ENCODE results near the gene ABCG1.

Gene ABCG1

DNA sequence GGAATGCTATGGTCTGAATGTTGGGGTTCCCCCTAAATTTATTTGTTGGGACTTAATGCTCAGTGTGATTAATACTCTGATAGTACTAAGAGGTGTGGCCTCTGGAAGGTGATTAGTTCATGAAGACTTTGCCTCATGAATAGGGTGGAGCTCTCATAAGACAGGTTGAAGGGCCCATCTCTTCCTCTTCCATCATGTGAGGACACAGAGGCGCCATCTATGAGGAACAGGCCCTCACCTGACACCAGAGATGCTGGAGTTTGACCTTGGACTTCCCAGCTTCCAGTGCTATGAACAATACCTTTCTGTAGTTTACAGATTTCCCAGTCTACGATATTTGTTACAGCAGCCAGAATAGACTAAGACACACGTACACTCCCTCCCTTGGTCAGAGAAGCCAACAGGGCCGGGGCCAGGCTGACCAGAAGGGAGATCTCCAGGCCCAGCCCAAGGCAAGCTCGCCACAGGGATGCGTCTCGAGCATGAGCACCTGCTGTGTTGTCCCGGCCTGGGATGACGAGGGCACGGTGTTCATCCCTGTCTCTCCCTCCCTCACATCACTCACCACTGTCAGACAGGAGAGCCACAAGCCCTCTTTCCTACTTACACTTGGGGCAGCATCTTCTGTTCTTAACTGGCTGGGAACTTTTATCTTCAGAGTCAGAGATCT is 4.7 kb upstream of the ABCG1 start:
- DNase-seq (ENCODE audit: low read depth), result no peak

GRCh38 chr21:42214921-42215320 is 4.0 kb upstream of the ABCG1 start:
- no peak for DNase-seq (ENCODE audit: low read depth)

DNA sequence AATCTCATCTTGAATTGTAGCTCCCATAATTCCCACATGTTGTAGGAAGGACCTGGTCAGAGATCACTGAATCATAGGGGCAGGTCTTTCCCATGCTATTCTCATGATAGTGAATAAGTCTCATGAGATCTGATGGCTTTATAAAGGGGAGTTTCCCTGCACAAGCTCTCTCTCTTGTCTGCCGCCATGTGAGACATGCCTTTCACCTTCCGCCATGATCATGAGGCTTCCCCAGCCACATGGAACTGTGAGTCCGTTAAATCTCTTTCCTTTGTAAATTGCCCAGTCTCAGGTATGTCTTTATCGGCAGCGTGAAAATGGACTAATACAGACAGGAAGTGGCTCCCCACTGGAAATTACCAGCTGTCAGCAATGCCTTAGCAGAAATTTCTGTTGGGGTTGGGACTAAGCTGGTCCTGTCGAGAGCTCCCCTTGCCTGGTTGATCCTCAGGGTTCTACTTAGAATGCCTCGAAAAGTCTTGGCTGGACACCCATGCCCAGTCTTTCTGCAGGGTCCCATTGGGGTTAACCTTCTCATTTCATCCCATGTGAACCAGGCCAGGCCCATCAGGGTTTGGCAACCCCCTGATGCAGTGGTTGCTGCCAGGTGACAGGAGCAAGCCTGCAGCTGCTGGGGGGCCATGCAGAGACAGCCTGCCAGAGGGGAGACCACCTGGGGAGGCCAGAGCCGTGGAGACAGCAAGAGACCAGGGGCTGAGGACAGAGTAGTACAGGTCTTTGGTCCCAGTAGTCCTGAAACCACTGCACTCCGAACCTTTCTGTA is 2.8 kb upstream of the ABCG1 start:
- no peak for DNase-seq (ENCODE audit: low read depth)

DNA sequence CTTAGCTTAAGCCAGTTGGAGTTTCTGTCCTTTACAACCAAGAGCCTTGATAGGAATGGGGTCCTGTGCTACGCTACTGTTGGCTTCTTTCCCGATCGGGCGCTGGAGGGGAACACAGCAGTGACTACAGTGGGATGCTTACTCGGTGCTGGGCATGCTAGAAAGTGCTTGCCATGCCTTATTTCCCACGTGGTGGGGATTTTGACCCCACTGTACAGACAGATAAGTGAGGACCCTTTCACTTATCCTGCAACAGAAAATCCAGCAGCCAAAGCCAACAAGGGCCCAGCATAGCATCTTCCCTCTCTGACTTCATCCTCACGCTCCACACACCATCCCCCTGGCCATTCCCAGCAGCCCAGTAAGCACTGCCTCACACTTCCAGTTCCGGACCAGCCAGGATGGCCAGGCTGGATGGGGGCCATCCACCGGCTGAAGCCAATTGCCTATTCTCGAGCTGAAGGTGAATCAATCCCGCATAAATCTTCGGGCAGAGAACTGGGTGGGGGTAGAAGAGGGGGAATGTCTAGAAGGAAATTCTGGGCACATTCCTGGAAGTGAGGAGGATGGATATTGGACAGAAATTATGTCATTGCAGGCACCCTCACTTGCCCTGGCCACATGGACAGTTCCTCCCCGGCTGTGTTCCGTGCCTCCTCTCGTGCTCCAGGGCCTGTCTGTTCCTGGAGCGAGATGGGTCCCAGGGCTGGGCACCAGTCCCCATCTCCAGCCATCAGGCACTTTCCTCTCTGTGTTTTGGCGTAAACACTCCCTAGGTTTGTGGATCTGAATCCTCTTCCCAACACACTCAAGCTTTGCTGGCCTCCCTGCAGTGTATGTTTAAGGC is 2.0 kb upstream of the ABCG1 start:
- DNase-seq (ENCODE audit: low read depth), result no peak

DNA sequence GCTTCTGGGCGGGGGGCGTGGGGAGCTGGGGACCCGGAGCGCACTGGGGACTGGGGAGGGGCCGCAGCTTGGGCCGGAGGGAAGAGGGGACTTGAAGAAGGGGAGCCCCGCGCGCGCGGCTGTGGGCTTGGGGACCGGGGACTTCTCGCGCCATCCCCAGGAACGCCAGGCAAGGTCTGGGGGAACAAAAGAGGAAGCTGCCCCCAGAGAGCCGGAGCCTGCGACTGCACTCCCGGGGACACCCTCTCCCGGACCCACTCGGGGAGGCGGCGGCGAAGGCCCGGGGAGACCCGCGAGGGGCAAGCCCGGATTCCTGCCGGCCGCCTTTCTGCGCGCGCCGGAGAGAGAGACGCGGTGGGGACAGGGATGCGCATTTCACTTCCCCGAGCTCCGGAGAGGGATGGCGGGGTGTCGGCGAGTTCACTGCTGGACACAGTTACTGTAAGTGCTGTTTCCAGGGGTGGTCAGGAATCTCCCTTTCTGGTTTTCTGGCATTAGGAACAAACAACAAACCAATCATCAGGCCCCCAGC is 732 bp downstream of the ABCG1 start:
- DNase-seq (ENCODE audit: low read depth), result no peak

DNA sequence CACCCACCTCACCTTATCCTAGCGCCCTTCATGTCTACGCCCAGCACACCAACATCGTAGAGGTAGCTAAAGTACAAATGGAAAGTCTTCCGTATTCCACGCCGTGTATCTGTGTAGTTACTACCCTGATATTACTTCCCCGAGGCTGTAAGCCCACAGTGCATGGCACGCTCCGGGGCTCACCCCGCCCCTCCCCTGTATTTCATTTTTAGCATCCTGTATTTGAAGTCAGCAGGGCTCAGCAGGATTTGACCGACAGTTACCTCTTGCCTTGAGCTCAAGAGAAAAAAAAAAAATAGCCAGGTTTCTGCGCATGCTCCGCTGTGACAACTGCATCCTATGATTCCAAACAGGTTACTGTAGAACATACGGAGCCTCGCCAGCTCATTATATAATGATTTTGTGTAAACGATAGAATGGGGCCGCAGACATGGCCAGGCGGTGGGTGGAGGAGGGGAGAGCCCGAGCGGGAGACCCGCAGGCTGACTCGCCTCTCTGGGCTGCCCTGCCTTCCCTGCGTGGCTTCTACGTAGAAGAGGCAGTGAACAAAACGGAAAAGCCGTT is 1.3 kb downstream of the ABCG1 start:
- DNase-seq (ENCODE audit: low read depth), result no peak

DNA sequence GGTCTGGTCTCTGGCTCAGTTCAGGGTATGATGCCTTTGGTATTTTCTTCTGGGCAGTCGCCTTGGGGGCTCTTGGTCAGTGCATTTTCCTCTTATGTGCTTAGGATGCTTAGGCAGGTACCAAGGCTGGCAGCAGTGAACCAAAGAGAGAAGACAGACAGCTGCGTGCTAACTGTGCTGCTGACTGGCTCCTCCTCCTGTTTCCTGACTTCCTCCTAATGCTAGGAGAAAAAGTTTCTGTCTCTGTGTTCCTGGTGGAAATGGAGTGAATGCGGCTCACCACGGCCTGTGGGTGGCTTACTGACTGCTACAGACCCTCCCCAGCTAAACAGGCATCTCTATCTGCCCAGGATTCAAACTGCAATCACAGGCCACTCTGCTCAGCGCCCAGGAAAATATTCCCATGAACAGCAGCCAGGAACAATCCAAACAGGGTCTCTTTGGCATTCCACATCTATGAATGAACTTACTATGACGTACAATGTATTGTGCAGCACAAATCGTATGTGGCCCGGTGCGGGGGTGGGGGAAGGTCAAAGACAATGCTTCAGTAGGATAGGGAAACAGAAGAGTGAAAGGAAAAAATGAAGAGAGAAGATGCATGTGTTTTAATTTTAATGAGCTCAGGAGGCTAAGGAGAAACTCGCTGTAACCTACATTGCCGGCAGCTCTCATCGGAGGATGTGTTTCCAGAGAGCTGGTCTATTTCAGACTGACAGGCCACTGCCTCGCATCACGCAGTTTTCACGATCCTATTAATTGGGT is 2.8 kb downstream of the ABCG1 start:
- no peak for DNase-seq (ENCODE audit: low read depth)

DNA sequence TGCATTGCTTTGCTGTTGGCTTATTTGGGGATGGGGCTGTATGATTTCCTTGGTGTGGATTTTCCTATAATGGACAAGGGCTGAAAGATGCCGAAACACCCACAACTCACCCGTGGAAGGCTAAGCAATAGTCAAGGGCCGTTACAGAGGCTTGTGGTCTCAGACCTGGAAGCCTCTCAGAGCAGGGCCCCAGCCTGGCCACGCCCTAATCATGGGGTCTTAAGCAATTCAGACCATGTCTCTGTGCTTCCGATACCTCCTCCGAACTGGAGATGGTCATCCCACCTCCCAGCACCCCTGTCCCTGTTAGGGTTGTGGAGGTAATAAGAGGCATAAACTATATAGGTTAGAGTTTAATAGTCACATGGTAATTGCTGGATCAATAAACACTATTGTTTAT is 3.4 kb downstream of the ABCG1 start:
- DNase-seq (ENCODE audit: low read depth), result no peak

GRCh38 chr21:42222821-42223390 is 4.0 kb downstream of the ABCG1 start:
- DNase-seq (ENCODE audit: low read depth), result no peak

DNA sequence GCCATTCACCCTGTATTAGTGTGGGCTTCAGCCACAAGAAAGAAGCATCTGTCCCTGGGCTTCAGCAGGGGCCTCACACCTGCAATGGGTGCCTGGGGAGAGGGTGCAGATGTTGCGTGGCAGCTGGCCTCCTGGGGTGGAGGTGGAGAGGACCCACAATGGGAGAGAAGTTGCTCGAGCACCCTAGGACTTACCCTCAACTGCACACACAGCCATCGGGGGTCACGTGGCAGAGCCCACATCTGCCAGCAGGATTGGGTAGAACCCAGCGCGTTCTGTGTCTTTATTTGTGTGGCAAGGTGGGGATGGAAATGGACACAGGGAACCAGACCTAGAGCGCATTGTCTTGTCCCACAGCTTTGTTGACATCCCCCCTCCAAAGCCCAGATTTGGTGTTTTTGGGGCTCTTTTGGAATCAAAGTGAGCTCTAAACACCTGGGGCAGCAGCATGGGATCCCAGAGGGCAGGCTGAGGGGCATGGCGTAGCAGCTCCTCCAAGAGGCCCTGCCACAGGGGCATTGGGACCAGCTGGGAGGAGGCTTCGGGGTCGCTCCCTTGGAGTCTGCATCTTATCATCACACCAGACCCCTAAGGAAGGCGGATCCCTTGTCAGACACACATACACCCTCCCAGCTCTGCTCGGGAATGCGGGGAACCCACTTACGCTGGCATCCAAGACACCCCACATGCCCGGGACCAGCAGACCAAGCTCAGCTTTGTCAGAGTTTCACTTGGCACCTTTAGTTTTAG is 5.1 kb downstream of the ABCG1 start:
- no peak for DNase-seq (ENCODE audit: low read depth)

GRCh38 chr21:42225042-42225441 is 6.1 kb downstream of the ABCG1 start:
- DNase-seq (ENCODE audit: low read depth), result no peak

- DNase-seq (ENCODE audit: low read depth), result no peak
Observed at GRCh38 chr21:42225571-42226155, 6.7 kb downstream of the ABCG1 start.

- DNase-seq (ENCODE audit: low read depth), result no peak
Observed at GRCh38 chr21:42226626-42227025, 7.7 kb downstream of the ABCG1 start.

GRCh38 chr21:42227909-42228708 is 9.2 kb downstream of the ABCG1 start:
- DNase-seq (ENCODE audit: low read depth), result peak; percentile 68

DNA sequence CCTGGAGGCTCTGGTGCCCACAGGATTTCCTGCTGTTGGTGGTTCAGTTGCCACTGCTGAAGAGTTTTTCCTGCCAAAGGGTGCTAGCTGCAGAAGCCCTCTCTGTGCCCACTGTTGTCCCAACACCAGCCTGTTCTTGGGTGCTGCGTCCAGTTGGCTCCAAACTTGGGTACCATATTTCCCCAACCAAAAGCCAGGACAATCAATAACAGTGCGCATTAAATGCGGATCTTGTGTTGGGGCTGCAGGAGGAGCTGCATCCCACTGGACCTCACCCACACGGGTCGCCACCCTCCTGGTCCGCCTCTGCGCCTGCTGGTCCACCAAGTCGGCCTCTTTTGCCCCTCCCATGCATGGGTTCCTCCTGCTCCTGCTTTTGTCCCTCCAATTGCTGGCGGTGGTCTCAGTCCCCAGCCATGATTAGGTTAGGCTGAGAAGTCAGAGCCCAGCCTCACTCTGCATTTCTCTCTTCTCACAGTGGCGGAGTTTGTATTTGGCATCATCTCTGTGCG is 9.8 kb downstream of the ABCG1 start:
- no peak for DNase-seq (ENCODE audit: low read depth)

DNA sequence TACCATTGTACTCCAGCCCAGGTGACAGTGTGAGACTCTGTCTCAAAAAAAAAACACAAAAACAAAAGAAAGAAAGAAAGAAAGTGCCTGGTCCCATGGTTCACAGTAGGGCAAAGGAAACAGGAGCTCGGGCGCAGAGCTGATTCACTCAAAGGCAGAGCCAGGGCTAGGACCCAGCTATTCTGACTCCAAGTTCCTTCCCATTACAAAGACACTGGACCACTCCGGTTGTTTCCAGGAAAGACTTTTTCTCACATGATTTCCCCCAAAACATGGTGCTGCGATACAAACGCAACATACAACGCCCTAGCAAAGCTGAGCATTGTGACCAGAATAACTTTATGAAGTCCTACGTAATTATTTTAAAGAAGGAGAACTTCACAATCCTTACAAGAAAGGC is 10.7 kb downstream of the ABCG1 start:
- no peak for DNase-seq (ENCODE audit: low read depth)

- no peak for DNase-seq (ENCODE audit: low read depth)
Observed at GRCh38 chr21:42230178-42230577, 11.2 kb downstream of the ABCG1 start.

- DNase-seq (ENCODE audit: low read depth), result no peak
Observed at GRCh38 chr21:42230636-42231035, 11.7 kb downstream of the ABCG1 start.

DNA sequence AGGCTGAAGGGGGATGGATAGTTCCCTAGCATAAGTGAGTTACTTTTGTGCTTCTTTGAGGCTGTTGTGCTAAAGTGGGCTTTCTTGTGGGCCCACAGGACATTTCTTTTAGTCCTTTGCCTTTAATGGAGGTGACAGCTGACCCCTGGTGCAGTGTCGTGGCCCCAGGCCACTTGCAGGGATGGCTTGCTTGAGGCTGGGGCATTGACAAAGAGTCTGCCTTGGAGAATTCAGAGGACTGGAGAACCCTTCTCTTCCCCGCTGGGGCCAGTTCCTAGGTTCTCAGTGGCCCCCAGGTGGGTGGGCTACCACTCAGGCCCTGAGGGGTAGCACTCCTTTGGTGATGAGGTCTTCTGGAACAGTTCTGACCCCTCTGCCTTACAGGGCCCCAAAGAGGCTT is 12.8 kb downstream of the ABCG1 start:
- no peak for DNase-seq (ENCODE audit: low read depth)
